Skin epidermis (tissue), 12 donors: ENCODE data around the gene ZMYM2.
"Not testable (repeated sequence)": the region's sequence is repeated elsewhere in the genome, so short reads cannot be mapped to it uniquely, and the experiment has no call there.

Experiments used
- H3K27ac ChIP-seq, 21 experiments: fragments of 200-600 bp; sonication (generic) in 11 of 21; one replicate each; pipeline ENCODE4 v1.5.0; 2020; ENCODE audit warnings: mild to moderate bottlenecking in 3 of 21, inconsistent platforms in 2 of 21, moderate library complexity in 2 of 21
- H3K4me3 ChIP-seq, 7 experiments: fragments of 200-600 bp; sonication (generic) in 2 of 7; one replicate each; pipeline ENCODE4 v1.5.0; 2020; ENCODE audit warnings: inconsistent platforms in 2 of 7, mild to moderate bottlenecking in 2 of 7, moderate library complexity in 1 of 7

ZMYM2 gene

DNA sequence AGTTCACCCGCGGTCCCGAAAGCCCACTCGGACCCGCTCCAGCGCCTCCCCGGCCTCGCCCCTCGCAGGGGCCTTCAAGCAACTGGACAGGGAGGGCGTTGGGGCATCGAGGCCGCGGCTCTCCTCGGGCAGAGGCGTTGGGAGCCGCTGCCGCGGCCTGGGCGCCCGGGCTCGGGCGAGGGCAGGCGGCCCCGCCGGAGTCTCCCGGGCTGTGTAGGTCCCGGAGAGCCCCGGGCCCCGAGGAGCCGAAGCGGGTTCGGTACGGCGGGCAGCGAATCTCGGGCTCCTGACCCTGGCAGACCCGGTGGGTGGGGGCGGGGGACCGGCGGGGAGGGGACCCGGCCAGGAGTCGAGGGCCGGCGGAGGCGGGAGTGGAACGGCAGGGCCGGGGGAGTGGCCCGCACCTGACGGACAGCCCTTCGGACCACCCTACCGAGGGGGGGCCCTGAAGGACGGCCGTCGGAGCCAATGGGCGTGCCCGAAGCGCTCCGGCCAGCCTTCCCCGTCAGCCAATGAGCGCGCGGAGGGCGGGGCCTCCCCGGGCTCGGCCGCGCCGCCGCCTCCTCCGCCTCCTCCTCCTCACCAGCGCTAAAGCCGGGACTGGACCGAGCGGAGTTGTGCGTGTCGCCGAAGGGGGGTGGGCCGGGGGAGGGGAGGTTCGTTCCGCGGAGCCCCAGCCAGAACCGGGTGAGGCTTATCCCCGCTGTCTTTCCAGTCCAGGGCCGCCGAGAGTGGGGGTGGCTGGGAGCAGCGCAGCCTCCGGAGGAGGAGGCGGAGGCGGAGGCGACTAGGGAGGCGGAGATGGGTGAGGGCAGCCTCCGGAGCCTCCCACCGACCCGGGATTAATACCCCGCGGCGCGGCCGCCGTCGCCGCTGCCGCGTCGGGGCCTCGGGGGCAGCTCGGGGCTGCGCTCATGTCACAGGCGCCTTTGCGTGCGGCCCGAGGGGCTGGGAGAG, at the start of gene ZMYM2:
ZMYM2 (plus strand) TSS at position 573 of the 957 bp plus-strand sequence. CDS start 34,346 bp downstream, outside the sequence.
- peak within 1 kb of the TSS; percentile 66 to 92 (median 78) for H3K4me3 ChIP-seq
- H3K27ac ChIP-seq: peak within 1 kb of the TSS; percentile 79 to 100 (median 98)

DNA sequence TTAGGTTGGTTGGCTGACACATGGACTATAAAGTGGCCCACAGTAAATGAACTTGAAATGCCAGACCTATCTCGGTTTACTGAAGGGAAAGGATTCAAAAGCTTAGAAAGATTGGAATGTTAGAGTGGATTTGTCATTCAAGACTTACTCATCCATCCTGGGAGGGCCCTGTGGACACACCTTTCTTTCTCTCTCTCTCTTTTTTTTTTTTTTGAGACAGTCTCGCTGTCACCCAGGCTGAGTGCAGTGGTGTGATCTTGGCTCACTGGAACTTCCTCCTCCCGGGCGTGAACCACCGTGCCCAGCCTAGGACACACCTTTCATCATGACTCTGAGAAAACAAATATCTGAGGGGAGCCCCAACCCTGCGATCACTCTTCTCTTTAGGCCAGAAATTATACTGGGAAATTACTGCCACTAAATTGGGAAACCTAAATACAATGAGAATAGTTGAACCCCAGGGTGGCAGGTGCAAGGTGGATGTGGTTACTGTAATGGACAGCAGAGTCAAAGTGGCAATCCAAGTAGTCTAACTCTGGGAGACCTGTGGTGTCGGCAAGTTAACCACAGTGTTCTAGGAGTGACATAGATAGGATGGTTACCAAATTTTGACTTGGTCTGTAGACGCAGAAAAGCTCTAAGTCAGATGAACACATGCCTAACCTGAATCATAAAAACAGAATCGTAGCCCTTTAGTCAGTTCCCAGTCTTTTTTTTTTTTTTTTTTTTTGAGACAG, 48.0 kb upstream of the ZMYM2 start:
- Histone ChIP-seq H3K4me3 (no peak overlapping the region), H3K27ac (no peak overlapping the region)

GRCh38 chr13:19927117-19927748, 31.3 kb upstream of the ZMYM2 start:
- Histone ChIP-seq H3K27ac (no peak overlapping the region), H3K4me3 (no peak overlapping the region)

- Histone ChIP-seq H3K27ac (no peak overlapping the region), H3K4me3 (no peak overlapping the region)
Observed at GRCh38 chr13:19940106-19940505, 18.4 kb upstream of the ZMYM2 start.

GRCh38 chr13:19950374-19950773, 8.2 kb upstream of the ZMYM2 start:
- Histone ChIP-seq H3K4me3 (no peak overlapping the region), H3K27ac (no peak overlapping the region)

- Histone ChIP-seq H3K27ac (no peak overlapping the region), H3K4me3 (no peak overlapping the region)
Observed at GRCh38 chr13:19952850-19953249, 5.7 kb upstream of the ZMYM2 start.

DNA sequence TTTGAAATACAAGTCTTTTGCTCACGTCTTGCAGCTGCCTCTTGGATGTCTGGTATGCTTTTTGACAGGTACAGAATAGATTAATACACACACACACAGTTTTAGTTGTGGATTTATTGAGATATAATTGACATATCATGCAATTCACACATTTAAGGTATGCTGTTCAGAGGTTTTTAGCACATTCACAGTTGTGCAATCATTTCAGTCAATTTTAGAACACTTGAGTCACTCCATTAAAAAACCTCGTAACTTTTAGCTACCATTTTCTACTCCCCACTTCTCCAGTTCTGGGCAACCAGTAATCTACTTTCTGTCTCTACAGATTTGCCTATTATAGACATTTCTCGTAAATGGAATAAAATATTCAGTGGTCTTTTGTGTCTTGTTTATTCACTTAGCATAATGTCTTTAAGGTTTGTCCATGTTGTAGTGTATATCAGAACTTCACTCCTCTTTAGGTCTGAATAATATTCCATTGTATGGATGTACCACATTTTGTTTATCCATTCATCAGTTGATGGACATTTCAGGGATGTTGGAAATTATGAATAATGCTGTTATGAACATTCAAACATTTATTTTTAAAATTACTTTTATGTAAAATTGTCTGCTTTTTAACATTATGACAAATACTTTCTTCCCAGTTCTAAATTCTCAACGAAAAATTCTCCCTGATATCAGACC, 2.5 kb upstream of the ZMYM2 start:
- no peak overlapping the region for H3K27ac ChIP-seq

GRCh38 chr13:19957320-19958154, 990 bp upstream of the ZMYM2 start:
- Histone ChIP-seq H3K4me3 (peak overlapping the region; percentile 66 to 92 (median 78)), H3K27ac (peak overlapping the region; percentile 71 to 100 (median 98))

More for the DNA sequence above, 2.5 kb upstream of the ZMYM2 start:
- no peak overlapping the region for H3K4me3 ChIP-seq

GRCh38 chr13:19959141-19959830, 759 bp downstream of the ZMYM2 start:
- peak overlapping the region; percentile 66 to 92 (median 78) for H3K4me3 ChIP-seq
- peak overlapping the region; percentile 79 to 100 (median 98) for H3K27ac ChIP-seq

GRCh38 chr13:19959831-19960652, 1.5 kb downstream of the ZMYM2 start:
- Histone ChIP-seq H3K27ac (peak overlapping the region; percentile 79 to 100 (median 98)), H3K4me3 (peak overlapping the region; percentile 66 to 92 (median 78))

- Histone ChIP-seq H3K27ac (peak overlapping the region in 3 of 21 experiments; percentile 13 to 98 (median 20)), H3K4me3 (peak overlapping the region in 5 of 7 experiments; percentile 72 to 84 (median 78))
Observed at GRCh38 chr13:19960653-19960976, 2.1 kb downstream of the ZMYM2 start.

GRCh38 chr13:19961489-19961888, 3.0 kb downstream of the ZMYM2 start:
- Histone ChIP-seq H3K4me3 (no peak overlapping the region), H3K27ac (peak overlapping the region in 3 of 21 experiments; percentile 16 to 41 (median 17))

DNA sequence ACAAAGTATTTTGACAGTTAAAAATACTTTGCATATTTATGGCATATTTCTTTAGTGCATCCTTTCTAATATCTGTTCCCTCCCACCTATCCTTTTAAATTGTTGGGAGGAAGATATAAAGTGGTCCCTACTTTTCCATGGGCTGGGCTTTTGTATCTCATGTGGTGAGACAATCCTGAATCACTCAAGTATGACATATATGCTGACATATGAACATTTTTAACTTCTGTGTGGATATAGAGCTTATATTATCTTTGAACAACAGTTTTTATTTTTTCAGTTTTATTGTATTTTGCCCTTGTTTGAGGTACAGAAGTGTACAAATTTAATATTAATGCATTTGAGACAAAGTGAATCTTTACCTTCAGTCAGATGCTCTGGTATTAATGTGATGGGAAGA, 3.4 kb downstream of the ZMYM2 start:
- peak overlapping the region in 2 of 21 experiments; percentile 16 to 41 for H3K27ac ChIP-seq
- no peak overlapping the region for H3K4me3 ChIP-seq

DNA sequence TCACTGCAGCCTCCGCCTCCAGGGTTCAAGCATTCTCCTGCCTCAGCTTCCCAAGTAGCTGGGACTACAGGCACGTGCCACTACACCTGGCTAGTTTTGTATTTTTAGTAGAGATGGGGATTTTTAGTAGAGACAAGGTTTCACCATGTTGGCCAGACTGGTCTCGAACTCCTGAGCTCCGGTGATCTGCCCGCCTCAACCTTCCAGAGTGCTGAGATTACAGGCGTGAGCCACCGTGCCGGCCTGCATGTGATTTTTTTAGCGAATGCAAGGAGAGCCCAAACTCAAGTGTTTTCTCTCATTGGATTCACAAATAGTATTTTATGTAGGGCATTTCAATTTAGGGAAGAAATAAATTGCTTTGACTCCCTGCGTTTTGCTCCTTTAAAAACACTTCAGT, 4.4 kb downstream of the ZMYM2 start:
- no peak overlapping the region for H3K4me3 ChIP-seq
- no peak overlapping the region for H3K27ac ChIP-seq

DNA sequence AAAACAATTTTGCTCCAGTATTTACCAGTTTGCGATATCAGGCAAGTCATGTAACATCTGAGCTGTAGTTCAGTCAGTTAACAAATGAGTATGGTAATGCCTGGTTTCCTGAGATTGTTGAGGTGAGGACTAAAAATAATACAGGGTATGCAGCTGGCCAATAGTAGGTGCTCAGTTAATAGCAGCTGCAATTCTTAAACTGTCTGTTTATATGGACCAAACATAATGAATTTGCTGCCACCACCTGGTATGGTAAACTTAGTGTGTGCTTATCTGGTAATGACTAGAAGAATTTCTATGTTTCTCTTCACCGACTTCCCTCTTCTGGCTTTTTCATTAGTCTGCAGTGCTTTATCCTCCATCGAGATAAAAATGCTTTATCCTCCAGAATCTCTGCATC, 9.1 kb downstream of the ZMYM2 start:
- Histone ChIP-seq H3K4me3 (no peak overlapping the region), H3K27ac (no peak overlapping the region)

DNA sequence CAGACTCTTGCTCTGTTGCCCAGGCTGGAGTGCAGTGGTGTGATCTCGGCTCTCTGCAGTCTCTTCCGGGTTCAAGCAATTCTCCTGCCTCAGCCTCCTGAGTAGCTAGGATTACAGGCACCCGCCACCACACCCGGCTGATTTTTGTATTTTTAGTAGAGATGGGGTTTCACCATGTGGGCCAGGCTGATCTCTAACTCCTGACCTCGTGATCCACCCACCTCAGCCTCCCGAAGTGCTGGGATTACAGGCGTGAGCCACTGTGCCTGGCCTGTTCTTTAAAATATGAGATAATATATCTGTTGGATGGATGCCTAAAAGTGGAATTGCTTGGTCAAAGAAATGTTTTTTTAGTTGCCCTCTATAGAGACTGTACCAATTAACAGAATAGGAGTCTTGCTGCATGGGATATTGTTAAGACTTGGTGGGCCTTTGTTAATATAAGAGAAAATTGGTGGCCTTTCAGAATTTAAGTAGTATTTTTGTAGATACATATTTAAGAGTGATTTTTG, 16.0 kb downstream of the ZMYM2 start:
- not testable (repeated sequence) for H3K4me3 ChIP-seq, H3K27ac ChIP-seq

DNA sequence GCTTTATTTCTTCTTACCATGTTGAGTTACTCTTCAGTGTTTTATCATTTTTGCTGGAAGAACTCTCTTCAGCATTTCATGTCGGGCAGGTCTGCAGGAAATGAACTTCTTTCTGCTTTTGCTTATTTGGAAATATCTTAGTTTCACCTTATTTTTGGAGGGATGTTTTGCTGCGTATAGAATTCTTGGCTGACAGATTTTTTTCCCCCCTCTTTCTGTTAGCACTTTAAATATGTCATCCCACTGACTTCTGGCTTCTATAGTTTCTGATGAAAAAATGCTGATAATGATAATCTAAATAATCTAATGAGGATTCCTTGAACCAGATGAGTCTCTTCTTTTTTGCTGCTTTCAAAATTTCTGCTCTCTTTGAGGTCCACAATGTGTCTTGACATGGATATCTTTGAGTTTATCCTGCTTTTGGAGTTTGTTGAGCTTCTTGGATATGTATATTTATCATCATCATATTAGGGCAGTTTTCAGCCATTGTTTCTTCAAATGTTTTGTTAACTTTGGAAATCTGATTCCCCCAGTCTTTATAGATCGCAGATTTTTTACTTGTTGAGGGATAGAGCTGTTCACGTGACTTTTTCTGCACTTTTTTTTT, 20.4 kb downstream of the ZMYM2 start:
- H3K27ac ChIP-seq: no peak overlapping the region
- no peak overlapping the region for H3K4me3 ChIP-seq
